ELF-1 (cell line): ENCODE data around the gene ANTXR1.
"Not testable (repeated sequence)": the region's sequence is repeated elsewhere in the genome, so short reads cannot be mapped to it uniquely, and the experiment has no call there.

Experiments
- DNase-seq: peaks from one replicate; pipeline ENCODE4 v3.0.0-alpha.2; 2016; ENCODE audit warnings: low read depth, low spot score

Gene ANTXR1

DNA sequence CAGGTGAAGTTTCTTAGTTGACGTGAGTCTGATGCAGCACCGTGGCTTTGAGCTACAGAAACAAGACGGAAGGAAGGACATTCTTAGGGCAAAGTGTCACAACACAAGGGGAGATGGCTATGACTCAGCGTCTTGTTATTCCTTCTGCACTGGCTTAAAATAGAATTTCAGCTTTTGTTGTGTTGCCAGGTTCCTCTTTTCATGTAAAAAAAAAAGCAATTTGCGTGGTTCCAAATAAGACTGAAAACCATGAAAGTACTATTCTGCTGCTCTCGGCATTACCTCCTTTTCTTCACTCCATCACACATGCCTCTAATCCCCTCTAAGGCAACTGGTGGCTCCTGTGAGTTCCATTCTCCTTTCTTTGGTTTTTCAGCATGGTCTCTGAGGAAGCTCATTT, 150.1 kb downstream of the ANTXR1 start:
- DNase-seq, result peak; percentile 49

DNA sequence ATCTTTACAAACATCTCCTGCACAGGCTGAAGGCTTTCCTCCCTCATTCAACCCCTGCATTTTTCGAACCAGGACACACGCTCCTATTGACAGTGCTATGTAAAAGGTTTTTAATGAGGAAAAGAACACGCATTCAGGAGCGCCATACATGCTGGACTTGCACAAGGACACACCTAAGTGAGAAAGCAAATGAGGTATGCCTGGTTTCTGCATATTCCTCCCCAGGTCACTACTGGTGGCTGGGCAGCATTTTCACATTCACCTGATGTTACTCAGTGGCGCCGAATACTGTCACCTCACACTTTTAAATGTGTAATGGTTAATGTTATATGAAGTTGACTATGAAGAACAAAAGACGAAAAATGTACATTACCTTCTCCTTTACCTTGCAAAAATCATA, 150.6 kb downstream of the ANTXR1 start:
- DNase-seq, result no peak

DNA sequence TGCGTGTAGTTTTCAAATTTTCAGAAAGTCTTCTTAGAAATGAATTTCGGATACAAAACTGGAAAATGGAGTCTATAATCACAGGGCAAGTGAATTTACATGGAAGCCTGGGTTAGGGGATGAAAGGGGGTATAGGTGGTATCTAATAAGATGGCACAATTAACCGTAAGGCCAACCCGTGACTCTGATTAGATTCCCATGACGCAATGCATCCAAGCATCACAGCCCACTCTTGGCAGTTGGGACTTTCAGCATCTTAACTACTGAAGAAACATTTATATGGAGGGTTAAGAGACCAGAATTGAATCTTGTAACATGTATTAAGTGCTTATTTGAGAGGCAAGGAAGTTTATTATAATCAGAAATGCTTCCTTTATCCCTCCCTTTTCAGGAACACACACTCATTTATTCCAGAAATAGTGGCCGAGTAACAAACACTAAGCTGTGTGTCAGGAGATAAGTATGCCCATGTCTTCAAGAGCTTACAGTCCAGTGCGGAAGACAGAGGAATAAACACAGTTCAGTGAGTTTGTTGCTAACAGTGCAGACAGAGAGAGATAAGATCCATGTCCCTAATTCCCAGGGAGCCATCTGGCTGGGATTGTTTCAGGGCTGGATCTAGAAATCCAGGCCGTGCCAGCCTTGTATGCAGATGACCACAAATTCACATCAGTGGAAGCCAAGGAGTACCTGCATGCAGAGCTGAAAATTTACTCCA, 151.2 kb downstream of the ANTXR1 start:
- DNase-seq, result peak; percentile 57

DNA sequence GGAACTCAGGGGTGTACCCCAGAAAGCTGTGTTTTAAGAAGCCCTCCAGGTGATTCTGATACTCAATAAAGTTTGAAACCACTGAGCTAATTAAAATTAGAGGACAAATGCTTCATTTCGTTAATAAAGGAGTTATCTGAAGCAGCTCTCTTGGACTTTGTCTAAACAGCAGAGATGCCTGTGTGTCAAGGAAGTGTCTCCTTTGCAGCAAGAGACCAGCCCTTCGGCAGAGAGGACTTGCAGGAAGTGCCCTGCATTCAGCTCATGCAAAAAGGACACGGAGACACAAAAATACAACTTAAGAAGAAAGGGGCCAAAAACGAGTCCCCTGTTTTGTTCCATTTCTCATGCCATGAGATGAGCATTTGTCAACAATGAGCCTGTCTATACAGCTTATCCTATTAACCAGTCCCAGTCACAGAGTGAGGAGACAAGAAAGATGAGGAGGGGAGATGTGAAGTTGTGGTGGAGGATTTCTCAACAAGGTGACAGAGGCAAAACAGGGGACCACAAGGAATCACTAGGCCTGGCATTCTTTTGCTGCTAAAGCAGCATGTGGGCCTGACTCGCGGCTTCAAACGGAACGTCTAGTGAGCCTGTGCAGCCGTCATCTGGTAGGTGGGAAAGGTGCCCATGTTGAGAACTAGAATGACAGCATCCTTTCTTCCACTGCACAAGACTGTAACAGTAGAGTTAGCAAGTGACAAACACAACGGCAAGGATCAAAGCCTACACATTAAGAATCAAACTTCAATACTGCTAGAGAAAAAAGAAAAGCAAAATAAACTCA, 152.3 kb downstream of the ANTXR1 start:
- DNase-seq, result no peak

DNA sequence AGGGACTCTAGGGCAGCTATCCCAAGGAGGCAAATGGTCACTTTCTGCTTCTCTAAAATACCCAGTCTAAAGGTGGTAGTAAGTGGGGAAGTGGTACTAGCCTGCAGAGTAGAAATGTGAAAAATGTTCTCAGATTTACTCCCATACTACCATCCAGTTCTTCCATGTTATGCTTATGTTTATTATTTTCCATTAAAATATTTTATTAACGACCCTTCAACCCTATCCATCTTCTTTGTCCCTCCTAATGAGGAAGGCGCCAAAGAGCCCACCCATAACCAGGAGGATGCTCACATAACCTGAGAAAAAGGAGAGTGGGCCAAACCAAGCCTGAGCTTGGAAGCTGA, 153.5 kb downstream of the ANTXR1 start:
- no peak for DNase-seq

DNA sequence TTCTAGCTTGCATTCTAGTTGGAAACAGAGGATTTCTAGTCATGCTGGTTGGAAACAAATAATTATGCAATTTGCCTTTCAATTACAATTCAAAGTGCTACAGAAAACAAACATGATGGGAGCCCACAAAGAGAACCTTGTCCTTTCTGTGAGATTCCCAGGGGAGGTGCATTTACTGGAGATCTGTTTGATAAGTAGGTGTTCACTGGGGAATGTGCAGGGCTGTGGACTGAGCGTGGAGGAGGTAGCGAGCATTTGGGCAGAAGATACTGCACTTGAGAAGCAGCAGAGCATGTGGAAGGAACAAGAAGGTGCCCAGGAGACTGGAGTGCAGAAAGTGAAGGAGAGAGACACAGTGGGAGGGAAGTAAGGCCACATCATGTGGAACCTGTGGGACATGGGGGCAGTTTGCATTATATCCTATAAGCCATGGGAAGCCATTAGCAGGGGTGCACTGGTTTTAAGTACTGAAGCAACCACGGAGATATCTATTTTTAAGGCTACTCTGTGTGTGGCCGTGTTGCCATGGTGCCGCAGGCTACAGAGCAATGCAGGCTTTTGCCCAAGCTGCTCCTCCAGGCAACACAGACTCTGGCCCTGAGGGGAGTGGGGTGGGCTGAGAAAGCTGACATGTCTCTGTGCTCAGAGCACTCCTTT, 154.0 kb downstream of the ANTXR1 start:
- DNase-seq, result no peak

DNA sequence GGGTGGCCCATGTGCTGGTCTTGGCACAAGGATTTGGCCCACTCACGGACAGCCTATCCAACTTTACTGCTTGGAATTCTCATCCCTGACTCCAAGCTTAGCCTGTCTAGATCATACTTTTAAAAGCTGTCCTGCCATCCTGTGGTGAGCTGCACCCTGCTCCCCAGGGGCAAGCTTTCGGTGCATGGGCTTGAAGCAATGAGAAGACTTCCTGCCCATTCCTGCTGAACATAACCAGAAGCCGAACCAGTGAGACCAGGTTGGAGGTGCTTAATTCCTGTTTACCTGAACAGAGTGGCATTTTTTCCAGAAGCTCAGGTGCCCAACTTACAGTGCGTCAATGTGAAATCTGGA, 154.5 kb downstream of the ANTXR1 start:
- no peak for DNase-seq

DNA sequence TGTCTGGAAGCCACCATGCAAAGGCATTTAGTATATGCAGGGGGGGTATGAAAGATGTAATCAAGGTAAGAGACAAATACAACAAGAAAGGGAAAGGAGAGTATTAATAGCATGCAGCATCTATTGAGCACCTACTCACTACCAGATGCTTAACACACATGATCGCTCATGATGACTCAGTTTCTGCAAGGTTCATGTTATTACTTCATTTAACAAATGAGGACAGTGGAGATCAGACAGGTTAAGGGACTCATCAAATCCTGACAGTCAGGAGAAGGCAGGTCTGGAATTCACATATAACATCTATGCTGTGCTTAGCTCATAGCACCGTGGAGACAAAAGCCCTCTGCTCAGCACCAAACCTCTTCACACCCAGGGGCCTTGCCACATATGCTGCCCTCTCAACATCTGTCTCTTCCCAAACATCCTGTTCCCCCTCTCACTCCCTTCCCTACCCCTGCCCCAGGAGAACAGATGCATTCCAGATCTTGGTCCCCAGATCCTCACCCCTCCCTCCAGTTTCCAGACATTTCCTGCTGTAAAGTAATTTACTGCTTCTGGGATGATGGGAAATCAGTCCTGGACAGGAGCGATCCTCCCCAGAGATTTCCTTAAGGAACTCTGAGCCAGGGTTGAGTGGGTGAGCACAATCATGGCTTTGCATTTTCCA, 155.3 kb downstream of the ANTXR1 start:
- peak; percentile 34 for DNase-seq

DNA sequence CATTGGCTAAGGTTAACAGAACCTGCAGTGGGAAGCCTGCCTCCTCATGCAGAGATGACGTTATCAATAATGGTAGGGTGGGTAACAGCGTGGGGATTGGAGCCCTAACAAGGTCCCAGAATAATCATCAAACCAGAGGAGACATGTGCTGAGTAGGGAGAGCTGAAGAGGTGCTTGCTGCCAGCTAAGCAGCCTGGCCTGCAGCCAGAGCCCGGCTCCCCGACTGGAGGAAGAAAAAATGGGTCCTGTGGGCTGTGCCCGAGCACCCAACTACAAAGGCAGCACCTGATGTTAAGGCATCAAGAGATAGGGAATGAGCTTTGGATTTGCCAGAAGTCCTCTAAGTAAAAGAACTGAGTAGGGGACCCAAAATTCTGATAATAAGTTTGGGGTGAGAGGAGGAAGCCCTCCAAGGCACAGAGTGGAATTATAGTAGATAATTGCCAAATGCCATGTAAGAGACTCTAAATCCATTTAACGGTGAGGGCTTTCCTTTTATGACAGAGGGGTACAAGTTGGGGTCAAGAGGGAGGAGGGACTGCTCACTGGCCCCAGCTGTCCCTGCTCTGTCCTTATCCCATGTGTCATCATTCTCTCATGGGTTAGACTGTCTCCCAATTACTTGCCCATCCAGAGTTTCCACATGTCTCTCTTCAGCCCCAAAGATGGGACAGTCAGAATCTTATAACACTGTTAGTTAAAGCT, 156.1 kb downstream of the ANTXR1 start:
- no peak for DNase-seq

DNA sequence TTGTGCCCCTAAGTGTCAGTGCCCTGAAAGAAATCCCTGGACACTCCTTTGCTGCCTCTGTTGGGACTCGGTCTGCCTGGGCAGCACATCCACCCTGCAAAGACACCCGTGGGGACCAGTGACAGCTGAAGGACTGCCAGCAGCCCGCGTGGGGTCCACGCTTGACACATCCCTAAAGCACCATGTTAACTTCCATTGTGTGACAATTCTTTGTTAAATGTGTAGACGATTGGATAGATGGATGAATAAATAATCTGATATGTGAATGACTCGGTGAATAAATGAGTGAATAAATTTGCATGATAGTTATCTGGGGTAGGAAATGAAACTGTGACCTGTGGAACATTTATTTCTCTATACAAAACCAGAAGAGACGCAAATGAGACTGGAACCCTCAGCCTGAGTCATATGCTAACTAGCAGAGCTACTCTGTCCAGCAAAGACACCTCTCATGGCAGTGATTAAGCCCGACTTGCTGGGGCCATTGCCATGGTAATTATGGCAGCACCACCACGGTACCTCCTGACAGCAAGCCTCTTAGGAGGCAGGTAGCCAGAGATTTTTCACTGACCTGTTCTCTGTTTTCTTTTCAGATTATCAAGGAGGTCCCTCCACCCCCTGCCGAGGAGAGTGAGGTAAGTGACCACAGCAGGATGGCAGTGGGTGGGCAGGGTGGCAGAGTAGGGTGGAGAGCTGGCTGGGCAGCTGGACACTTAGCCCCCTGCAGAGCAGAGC, 156.8 kb downstream of the ANTXR1 start:
- DNase-seq, result no peak

DNA sequence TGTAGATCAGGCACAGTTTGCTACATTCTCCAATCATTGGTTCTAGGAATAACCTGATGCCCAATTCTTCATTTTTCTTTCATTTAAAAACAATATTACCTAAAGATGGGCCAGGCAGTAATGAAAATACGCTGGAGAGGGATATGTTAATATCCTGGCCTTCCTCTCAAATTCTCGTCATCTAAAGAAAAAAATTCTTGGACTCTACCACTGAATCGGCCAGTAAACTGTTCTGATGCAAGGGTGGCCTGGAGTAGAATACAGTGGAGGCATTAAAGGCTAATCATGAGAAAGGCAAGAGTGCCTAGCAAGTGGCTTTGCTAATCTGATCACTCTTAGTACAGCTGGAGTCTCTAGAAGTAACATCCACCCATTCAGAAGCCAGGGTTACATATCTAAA, 157.7 kb downstream of the ANTXR1 start:
- DNase-seq, result no peak

DNA sequence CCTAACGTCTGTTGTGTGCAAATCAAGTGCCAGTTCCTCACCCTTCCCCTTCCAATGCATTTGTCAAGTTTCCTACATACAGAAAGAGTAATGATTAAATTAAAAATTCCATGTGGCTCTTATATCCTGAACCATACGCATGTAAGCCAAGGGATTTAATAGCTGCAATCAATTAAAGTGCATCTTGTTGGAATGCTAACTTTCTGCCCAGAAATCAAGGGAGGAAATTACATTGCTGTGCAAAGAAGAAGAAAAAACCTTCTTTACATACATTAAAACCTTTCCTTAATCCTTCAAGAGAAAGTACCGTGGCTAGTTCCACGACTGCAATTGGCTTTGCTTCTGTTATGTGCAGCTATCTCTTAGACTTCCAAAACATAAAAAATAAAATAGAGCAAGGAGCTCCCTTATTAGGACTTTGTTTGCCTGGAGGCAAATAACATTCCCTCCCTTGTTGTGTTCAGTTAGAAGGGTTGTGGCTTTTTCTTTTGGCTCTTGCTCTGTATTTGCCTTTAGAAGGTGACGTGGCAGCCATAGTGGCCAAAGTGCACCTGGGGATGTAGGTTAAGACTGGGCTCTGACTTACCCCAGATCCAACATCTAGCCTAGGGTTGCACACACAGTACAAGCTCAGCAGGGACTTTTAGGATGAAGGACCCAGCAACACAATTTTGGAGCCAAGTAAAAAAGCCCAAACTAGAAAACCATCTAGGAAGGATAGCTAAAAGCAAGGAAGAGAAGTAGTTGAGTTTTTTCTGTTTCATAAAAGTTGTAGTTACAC, 158.3 kb downstream of the ANTXR1 start:
- DNase-seq, result no peak

DNA sequence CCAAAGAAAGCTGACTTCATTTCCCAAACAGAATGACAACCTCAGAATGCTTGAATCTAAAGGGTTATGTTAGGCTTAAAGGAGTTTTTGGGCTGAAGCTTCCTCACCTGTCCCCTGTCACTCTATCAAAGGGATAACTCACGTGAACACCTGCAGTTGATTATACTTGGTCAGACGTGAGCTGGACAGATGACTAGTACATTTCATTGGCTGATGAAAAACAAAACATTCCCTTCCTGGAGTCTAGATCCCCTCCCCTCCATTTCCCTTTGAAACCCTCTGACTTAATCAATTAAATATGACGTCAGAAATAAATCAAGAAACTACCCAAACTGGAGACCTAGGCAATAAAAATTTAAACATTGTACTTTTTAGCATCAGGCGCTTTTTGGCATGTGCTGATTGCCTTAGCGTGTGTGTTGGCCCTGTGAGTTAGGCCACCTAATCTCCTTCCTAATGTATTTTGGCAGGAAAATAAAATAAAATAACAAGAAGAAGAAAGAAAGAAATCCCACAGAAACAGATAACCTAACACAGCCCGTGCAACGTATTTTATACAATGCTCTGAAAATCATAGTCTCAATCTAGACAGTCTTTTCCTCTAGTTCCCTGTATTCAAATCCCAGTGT, 159.0 kb downstream of the ANTXR1 start:
- DNase-seq, result no peak

DNA sequence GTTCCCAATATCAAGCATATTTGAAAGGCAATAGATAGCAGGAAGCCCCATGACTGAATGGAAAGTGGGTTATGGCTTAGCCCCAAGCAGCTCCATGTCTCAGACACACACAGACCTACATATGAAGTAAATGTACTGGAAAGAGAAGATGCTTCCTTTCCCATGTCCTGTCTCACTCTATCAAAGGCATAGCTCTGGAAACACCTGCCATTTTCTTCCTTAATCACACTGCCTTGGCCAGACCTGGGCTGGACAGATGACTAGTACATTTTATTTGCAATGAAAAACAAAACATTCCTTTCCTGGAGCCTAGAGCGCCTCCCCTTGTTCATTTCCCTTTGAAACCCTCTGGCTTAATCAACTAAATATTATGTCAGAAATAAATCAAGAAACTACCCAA, 160.7 kb downstream of the ANTXR1 start:
- DNase-seq, result no peak

DNA sequence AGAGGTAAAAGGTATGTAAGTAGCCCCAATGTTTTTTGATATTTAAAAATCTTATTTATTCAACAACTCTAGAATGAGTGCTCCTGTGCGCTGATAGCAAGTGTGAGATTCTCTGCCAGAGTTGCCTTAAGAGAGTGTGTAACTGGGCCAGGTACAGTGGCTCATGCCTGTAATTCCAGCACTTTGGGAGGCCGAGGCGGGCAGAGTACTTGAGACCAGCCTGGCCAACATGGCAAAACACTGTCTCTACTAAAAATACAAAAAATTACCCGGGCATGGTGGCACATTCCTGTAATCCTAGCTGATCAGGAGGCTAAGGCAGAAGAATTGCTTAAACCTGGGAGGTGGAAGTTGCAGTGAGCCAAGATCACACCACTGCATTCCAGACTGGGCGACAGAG, 161.2 kb downstream of the ANTXR1 start:
- DNase-seq, result not testable (repeated sequence)

DNA sequence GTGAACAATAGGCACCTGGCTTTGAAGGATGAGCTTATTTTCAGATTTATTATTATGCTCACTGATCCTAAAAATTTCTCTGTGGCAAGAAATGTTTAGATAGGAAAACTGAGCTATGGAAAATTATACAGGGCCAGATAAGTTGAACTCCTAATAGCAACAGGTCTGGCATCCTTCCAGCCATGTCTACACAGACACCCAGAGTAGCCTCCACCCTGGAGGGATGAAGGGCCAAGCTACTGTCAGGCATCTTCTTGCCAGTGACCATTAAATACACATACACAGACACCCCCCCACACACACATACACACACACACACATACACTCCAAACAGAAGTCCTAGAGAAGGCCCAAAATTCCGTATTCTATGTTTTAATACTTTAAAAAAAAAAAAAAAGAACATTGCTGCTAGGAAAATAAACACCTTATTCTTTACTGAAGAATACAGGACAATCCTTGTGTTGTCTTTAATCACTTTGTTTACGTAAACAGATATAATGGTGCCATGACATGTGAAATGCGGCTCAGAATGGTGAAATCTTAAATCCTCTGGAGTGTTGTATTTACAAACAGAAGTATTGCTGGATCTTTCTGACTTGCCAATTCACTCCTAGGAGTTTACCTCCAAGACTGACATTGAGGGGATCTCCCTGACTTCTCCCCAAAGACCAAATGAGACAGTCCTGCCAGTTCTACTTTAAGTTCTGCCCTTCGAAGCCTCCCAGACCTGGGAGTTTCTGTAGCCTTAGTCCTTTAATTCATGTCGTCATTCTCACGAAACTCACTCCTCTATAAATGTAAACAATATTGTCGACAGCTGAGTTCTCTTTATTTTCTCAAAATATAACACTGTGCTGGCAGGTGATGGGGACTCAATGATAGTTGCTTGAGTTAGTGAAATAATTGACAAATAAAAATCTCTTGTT, 163.1 kb downstream of the ANTXR1 start:
- DNase-seq, result no peak

DNA sequence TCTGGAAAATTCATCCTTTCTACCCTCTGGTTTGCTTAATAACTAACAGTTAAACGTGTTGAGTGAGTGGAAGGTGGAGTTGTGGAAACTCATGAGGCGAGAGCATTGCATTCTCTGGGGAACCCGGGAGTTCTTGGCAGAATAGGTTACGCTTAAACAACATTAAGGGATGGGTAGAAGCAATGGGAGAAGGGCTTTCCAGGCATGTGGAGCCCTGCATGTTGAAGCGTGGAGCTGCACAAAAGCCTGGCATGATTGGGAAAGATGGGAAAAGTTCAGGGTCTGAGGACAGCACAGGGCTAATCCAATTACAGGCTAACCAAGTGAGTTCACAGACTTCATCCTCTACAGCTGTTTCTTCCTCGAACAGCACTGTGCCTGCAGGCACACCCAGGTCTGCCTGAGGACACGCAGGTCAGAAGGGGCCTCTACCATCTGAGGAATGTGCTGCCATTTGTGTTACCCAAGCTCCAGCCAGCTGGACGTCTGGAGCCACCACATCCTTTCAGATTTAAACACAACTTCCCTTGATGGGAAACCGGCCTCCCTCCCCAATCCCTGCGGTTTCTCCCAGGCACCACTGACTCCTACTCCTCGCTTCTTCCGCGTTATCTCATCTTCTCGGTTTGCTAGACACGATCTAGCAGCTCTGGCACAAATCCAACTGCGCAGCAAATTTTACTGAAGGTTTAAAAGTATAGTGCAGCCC, 164.2 kb downstream of the ANTXR1 start:
- peak; percentile 90 for DNase-seq
